HepG2 (cell line): Measurements from ENCODE around the gene DGKD. TPM values are rescaled to one million over a fixed set of nuclear protein-coding genes. Genes with fewer than 3 reads are reported as not detected.

Experiments
- ATAC-seq: fragments of 200-7000 bp; cut with Tn5 transposase; 3 replicates; pipeline ENCODE4 v1.9.1; 2020; ENCODE audit warnings: mild to moderate bottlenecking, moderate library complexity
- BruUV-seq: library from RNA; stranded (reverse); fragments of 400-500 nt; replicated peaks from 2 replicates; lab custom pipeline; 2021; lab: Mats Ljungman, UMichigan
- CTCF ChIA-PET: fragments of 300-600 bp; formaldehyde crosslinking; extraction: SDS; loops from one replicate; lab custom pipeline; 2021; ENCODE audit warnings: low total read pairs, inconsistent platforms, low intra/inter-chr PET ratio; lab: Yijun Ruan, JAX
- POLR2A ChIA-PET: fragments of 350-600 bp; sonication (Branson Sonifier 250); formaldehyde crosslinking; loops from one replicate; lab custom pipeline; 2020; ENCODE audit warnings: antibody characterized with exemption, inconsistent platforms; lab: Yijun Ruan, JAX
- DNase-seq: peaks from one replicate; pipeline ENCODE4 v3.0.0-alpha.2; 2015; ENCODE audit warnings: low spot score
- FAIRE-seq: peaks from 3 replicates; lab custom pipeline; 2011; peaks lifted over from hg19 to GRCh38; lab: Jason Lieb, UNC
- H2AFZ ChIP-seq: one replicate; pipeline ENCODE4 v1.6.1; 2011; ENCODE audit warnings: low read length, inconsistent platforms
- H3K27ac ChIP-seq: fragments of 300-600 bp; 3 replicates; pipeline ENCODE4 v1.8.0; 2011; ENCODE audit warnings: mixed run types, mild to moderate bottlenecking, mixed read lengths, low read length, inconsistent platforms; ENCODE audit not compliant: insufficient read depth; ENCODE audit errors: extremely low read length
- H3K27me3 ChIP-seq, 2 experiments: fragments of 200-600 bp in 1 of 2; 2 replicates in 1 of 2; 3 replicates in 1 of 2; pipeline versions ENCODE4 v1.6.0 to v1.8.0; 2011; ENCODE audit warnings: low read length in 2 of 2, mild to moderate bottlenecking in 2 of 2, moderate library complexity in 2 of 2, inconsistent platforms in 1 of 2; ENCODE audit not compliant: insufficient read depth in 2 of 2, control insufficient read depth in 1 of 2
- H3K36me3 ChIP-seq, 2 experiments: fragments of 200-600 bp in 1 of 2; replicated peaks in 1 of 2; 2 replicates in 1 of 2; 3 replicates in 1 of 2; pipeline versions ENCODE4 v1.5.1 to v1.8.0; 2011; ENCODE audit warnings: low read length in 2 of 2, inconsistent platforms in 1 of 2; ENCODE audit not compliant: insufficient read depth in 2 of 2, control insufficient read depth in 1 of 2
- H3K4me1 ChIP-seq: 2 replicates; pipeline ENCODE4 v1.5.1; 2012; ENCODE audit warnings: low read length, inconsistent platforms; ENCODE audit not compliant: insufficient read depth
- H3K4me2 ChIP-seq: 2 replicates; pipeline ENCODE4 v1.6.0; 2011; ENCODE audit warnings: low read depth, low read length, inconsistent platforms
- H3K4me3 ChIP-seq, 3 experiments: fragments of 200-600 bp in 1 of 3; sonication (generic), shearing (Covaris generic) in 1 of 3; replicated peaks in 1 of 3; 2 replicates each; pipeline ENCODE4 v1.5.1; 2011 to 2016; ENCODE audit warnings: low read length in 3 of 3, inconsistent platforms in 2 of 3, low read depth in 2 of 3, mild to moderate bottlenecking in 2 of 3, control low read depth in 1 of 3, mixed read lengths in 1 of 3; ENCODE audit not compliant: insufficient read depth in 1 of 3
- H3K79me2 ChIP-seq: one replicate; pipeline ENCODE4 v1.6.1; 2011; ENCODE audit warnings: low read length, inconsistent platforms; ENCODE audit not compliant: insufficient read depth
- H3K9ac ChIP-seq: 2 replicates; pipeline ENCODE4 v1.6.0; 2011; ENCODE audit warnings: mild to moderate bottlenecking, low read depth, low read length, inconsistent platforms; ENCODE audit not compliant: insufficient read depth
- H3K9me3 ChIP-seq: 2 replicates; pipeline ENCODE4 v1.5.1; 2012; ENCODE audit warnings: mild to moderate bottlenecking, low read length
- H4K20me1 ChIP-seq: 2 replicates; pipeline ENCODE4 v1.6.0; 2011; ENCODE audit warnings: inconsistent platforms, mild to moderate bottlenecking, low read length, moderate library complexity; ENCODE audit not compliant: insufficient read depth
- ATF7 ChIP-seq, 2 experiments: fragments of 450-650 bp in 1 of 2; sonication (generic) in 1 of 2; formaldehyde crosslinking in 1 of 2; IDR thresholded peaks; 2 replicates each; pipeline versions ENCODE4 v1.4.0 to v1.6.1; 2016 to 2020; ENCODE audit warnings: antibody characterized with exemption in 1 of 2, mild to moderate bottlenecking in 1 of 2, missing genetic modification reagents in 1 of 2
- MATR3 ChIP-seq: sonication (generic); formaldehyde crosslinking; IDR thresholded peaks from 2 replicates; pipeline ENCODE4 v1.4.0; 2020; ENCODE audit warnings: missing genetic modification reagents
- MED13 ChIP-seq: sonication (generic); formaldehyde crosslinking; IDR thresholded peaks from 2 replicates; pipeline ENCODE4 v1.5.0; 2020; ENCODE audit warnings: missing genetic modification reagents
- TAF15 ChIP-seq: fragments of 200-400 bp; formaldehyde crosslinking; IDR thresholded peaks from one replicate; pipeline ENCODE4 v1.6.1; 2018; ENCODE audit warnings: mild to moderate bottlenecking, low read depth, low read length; ENCODE audit not compliant: poor library complexity, severe bottlenecking
- TFE3 ChIP-seq: IDR thresholded peaks from 2 replicates; pipeline ENCODE4 v1.6.1; 2016
- TGIF2 ChIP-seq: IDR thresholded peaks from 2 replicates; pipeline ENCODE4 v1.6.1; 2016; ENCODE audit warnings: control low read depth, missing compliant biosample characterization
- TMF1 ChIP-seq: sonication (generic); formaldehyde crosslinking; IDR thresholded peaks from 2 replicates; pipeline ENCODE4 v1.8.1; 2022; ENCODE audit warnings: low read depth, missing genetic modification reagents
- ZBTB39 ChIP-seq: sonication (generic); formaldehyde crosslinking; IDR thresholded peaks from 2 replicates; pipeline ENCODE4 v1.5.0; 2020; ENCODE audit warnings: missing genetic modification reagents
- ZNF256 ChIP-seq: sonication (generic); formaldehyde crosslinking; conservative IDR thresholded peaks from 2 replicates; pipeline ENCODE4 v1.4.0; 2020; ENCODE audit warnings: missing genetic modification reagents
- ZNF276 ChIP-seq: sonication (generic); formaldehyde crosslinking; IDR thresholded peaks from 2 replicates; pipeline ENCODE4 v1.4.0; 2020; ENCODE audit warnings: mild to moderate bottlenecking, low read depth, missing genetic modification reagents
- ZNF34 ChIP-seq: sonication (generic); formaldehyde crosslinking; IDR thresholded peaks from 2 replicates; pipeline ENCODE4 v1.4.0; 2020; ENCODE audit warnings: mild to moderate bottlenecking, missing genetic modification reagents, borderline replicate concordance
- ZNF616 ChIP-seq: sonication (generic); formaldehyde crosslinking; IDR thresholded peaks from 2 replicates; pipeline ENCODE4 v1.5.0; 2020; ENCODE audit warnings: low read depth, mild to moderate bottlenecking, missing genetic modification reagents
- ZNF629 ChIP-seq: sonication (generic); formaldehyde crosslinking; conservative IDR thresholded peaks from 2 replicates; pipeline ENCODE4 v1.5.0; 2020; ENCODE audit warnings: missing genetic modification reagents
- ZNF652 ChIP-seq: IDR thresholded peaks from 2 replicates; pipeline ENCODE4 v1.6.1; 2016; ENCODE audit warnings: low read depth, borderline replicate concordance
- ZNF781 ChIP-seq: sonication (generic); formaldehyde crosslinking; IDR thresholded peaks from 2 replicates; pipeline ENCODE4 v1.5.1; 2020; ENCODE audit warnings: borderline replicate concordance, mild to moderate bottlenecking, missing genetic modification reagents; ENCODE audit errors: not compliant biosample characterization
- ZNF879 ChIP-seq: sonication (generic); formaldehyde crosslinking; IDR thresholded peaks from 2 replicates; pipeline ENCODE4 v1.8.1; 2023; ENCODE audit warnings: missing genetic modification reagents
- WGBS: methylation state at CpG from one replicate; pipeline ENCODE4 v1.1.6; 2017; ENCODE audit warnings: low lambda C conversion rate; 5-methylcytosine and 5-hydroxymethylcytosine counted together
- in situ Hi-C: cut with HindIII; loops from 2 replicates; pipeline ENCODE4 v1.10.0; 2017; ENCODE audit warnings: low pct_unique_long_range_greater_than_20kb; ENCODE audit not compliant: extremely low pct_ligation_motif_present
- intact Hi-C: fragments of 100-400 bp; cut with micrococcal nuclease; formaldehyde crosslinking; loops from one replicate; pipeline ENCODE4 v1.10.0; 2022; ENCODE audit not compliant: unreplicated experiment
- polyA plus RNA-seq, 8 experiments: library from polyadenylated mRNA; depleted of rRNA in 3 of 8; stranded (reverse) in 7 of 8; unstranded in 1 of 8; fragments of >200 nt; fragmentation: Illumina TruSeq in 4 of 8; extraction: Trizol in 4 of 8; gene quantifications; 2 replicates each; pipeline versions ENCODE4 v1.2.1 to v1.2.3, GENCODE V29; 2011 to 2016; ENCODE audit warnings: low read depth in 4 of 8, missing spikeins in 1 of 8, mixed read lengths in 1 of 8; ENCODE audit not compliant: insufficient read depth in 1 of 8
- total RNA-seq, 5 experiments: library from RNA; depleted of rRNA; stranded (reverse); fragments of >200 nt; fragmentation: Illumina TruSeq; extraction: Trizol; gene quantifications; 2 replicates each; pipeline ENCODE4 v1.2.3, GENCODE V29; 2016; ENCODE audit warnings: low read depth in 1 of 5

The DGKD gene
- total and polyA plus RNA-seq, 2 of the 13 experiments (the other 11 are each of a cell fraction or from before 2014, with no cell fraction given), result 24.5 to 33.2 TPM

DNA sequence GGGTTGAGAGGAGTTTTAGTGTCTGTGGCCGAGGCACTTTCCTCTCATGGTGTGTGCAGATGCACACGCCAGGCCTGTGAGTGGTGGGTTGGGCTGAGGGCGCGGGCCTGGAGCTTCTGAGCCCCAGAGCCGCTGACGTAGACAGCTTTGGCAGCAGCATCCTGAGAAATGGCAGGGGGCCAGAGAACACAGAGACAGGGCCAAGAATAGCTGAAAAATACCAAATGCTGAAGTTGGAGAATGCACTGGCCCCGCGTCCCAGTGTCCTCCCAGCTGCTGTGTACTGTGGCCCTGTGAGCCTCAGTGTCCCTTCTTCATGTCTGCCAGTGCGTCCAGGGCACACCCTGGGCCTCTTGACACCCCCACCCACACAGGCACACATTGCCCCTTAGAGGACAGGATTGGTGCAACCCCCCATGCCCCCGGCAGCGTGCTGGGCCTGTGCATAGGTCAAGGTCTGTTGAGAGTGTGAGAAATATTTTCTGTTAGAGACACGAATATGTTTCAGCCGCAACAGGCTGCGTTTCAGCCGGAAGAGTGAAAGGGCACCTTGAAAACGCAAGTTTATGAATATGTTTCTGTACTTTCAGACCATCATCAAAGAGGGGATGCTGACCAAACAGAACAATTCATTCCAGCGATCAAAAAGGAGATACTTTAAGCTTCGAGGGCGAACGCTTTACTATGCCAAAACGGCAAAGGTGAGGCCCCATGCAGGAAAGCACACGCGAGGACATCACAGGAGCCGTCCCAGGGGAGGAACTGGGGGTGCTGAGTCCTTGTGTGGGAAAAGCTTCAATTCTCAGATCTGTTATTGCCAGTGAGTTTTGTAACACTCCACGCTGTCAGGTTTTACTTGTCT lies 33.6 kb downstream of the DGKD start:
- TSS peak; percentile 62 for BruUV-seq
- ATAC-seq (peak; percentile 82), DNase-seq (peak; percentile 85), FAIRE-seq (peak; percentile 60)
- ChIA-PET POLR2A (interaction anchor here (0.8 to 1.6 kb wide), 7 partner anchors 27 to 80 kb away, joined by 3 to 5 read pairs (median 3); no protein-coding TSS in a partner anchor), CTCF (interaction anchor here (0.6 kb wide), 1 partner anchor 334 kb away, joined by 5 read pairs; no protein-coding TSS in a partner anchor)
- peak overlapping the region; percentile 66 for H2AFZ ChIP-seq
- H3K4me2 ChIP-seq, result peak overlapping the region; percentile 82
- peaks cover 3 to 24% of the 10 kb centered on the region in 2 experiments; a peak in 4 of 5 replicates for H3K36me3 ChIP-seq
- peak overlapping the region; percentile 80 for H3K27ac ChIP-seq
- intact Hi-C loops, result loop anchor here (1.0 kb wide), 1 partner anchor 55 kb away; no protein-coding TSS in a partner anchor
- no peaks in the 10 kb centered on the region for H3K9me3 ChIP-seq
- 25% methylated on average over 24 of the region's 25 CpGs for WGBS
- in situ Hi-C loops, result no loop called here
- H3K4me1 ChIP-seq, result peaks cover 65% of the 10 kb centered on the region
- H3K9ac ChIP-seq, result peak overlapping the region; percentile 65
- H3K79me2 ChIP-seq, result peaks cover 33% of the 10 kb centered on the region
- peak overlapping the region; percentile 44 to 65 (median 45) for H3K4me3 ChIP-seq
- no peaks in the 10 kb centered on the region for H4K20me1 ChIP-seq
- H3K27me3 ChIP-seq, result no peaks in the 10 kb centered on the region
- no peak for TF ChIP-seq ZNF276 (CRISPR knock-in tag)
- TF ChIP-seq ZNF781 (CRISPR knock-in tag), result peak; percentile 62
- no peak for TF ChIP-seq TAF15
- TF ChIP-seq ZNF629 (CRISPR knock-in tag), result peak; percentile 35; the same call in 1 of the 2 replicates
- TF ChIP-seq ZNF616, result no peak
- TF ChIP-seq ZNF34 (CRISPR knock-in tag), result no peak
- TF ChIP-seq TFE3, result no peak
- TF ChIP-seq ATF7 (IDR thresholded peaks at IDR 0.05), result no peak
- TF ChIP-seq ATF7 (CRISPR knock-in tag; IDR thresholded peaks at IDR 0.05), result no peak
- no peak for TF ChIP-seq ZNF652
- TF ChIP-seq ZNF879 (CRISPR knock-in tag), result no peak; the same call in 1 of the 2 replicates
- no peak for TF ChIP-seq MATR3
- no peak for TF ChIP-seq TGIF2 (CRISPR knock-in tag)
- no peak for TF ChIP-seq TMF1 (CRISPR knock-in tag)
- TF ChIP-seq ZBTB39, result no peak
- TF ChIP-seq ZNF256, result no peak
- TF ChIP-seq MED13, result no peak
